NCI-H1436 treated with DMSO at 0.1 percent for 48 hours (cell line): Measurements from ENCODE around the gene SLC39A11.
A peak's percentile ranks its signal among the peaks of the same experiment; 100 is the strongest.
"Not testable (repeated sequence)": the region's sequence is repeated elsewhere in the genome, so short reads cannot be mapped to it uniquely, and the experiment has no call there.

Experiments used
- DNase-seq: peaks from one replicate; lab custom pipeline; 2025; lab: John Stamatoyannopoulos, UW

SLC39A11 gene

DNA sequence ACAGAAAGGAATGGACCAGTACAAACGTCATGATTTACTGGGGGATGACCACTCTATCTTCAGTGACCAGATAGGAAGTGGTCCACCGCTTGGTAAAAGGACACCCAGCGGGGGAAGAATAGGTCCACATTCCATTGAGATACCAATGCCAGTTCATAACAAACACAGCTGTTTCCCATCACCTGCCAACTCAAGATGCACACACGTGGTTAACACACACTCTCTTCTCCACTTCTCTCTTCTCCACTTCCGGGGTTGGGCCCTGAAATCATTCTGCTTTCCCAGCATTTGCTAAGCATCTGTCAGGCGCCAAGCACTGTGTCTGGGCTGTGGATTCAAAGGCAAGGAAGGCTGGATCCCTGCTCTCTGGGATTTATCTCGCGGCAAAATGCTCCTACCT, 175.5 kb downstream of the SLC39A11 start:
- DNase-seq, result no peak

DNA sequence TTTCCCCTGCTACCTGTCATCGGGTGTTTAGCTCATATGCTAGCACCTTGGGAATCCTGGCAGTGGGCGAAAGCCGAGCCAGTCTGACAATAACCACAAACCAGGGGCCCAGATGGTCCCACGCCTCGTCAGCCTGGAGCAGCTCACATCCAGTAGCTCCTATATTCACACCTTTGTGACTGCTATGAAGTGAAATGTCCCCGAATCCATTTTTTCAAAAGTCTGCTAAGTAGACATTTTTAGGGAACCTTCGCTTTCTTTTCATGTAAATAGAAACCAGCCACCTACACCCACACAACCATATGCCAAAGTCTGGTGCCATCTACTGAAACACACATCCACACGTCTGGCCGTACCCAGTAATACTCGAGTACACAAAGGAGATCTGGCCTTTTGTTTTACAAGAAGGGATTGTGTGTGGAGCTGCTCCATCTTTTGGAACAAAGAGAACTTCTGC, 176.8 kb downstream of the SLC39A11 start:
- no peak for DNase-seq

DNA sequence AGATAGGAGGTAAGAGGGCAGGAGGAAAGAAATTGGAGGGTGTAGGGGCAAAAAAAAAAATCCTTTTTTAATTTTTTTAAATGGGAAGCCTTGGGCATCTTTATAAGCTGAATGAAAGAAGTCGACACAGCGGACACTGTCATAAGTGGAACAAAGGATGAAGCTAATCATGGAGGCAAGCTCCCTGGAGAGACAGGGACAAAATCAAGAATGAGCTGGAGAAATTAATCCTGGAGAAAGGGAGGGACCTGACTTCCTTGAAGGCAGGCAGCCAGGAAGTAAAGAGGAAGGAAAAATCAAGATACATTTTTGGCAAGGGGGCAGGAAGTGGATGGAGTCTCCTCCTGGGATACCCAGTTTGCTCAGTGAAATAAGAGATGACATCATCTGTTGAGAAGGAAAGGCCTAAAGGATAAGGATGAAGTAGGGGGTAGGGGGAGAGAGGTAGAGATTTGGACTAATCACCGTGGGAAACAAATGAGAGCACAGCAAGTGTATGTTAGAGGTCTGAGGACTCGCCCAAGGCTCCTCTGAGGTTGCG, 179.3 kb downstream of the SLC39A11 start:
- no peak for DNase-seq

DNA sequence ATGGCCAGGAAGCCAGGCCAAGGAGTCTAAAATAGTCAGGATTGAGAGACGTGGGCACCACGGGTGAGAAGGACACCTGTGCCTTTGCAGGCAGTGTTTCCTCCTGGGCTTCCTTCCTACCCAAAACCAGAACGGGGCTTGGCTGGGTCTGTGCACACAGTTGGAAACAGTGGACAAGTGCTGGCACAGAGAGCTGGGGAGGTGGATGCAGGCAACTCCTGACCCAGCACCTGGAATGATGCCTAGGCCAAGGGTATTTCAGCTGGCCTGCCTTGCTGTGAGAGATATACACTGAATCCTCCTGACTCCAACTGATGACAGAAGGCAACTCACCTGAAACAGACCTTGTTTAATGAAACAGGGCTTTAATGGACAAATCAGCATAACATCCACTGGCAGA, 186.2 kb downstream of the SLC39A11 start:
- DNase-seq, result no peak

DNA sequence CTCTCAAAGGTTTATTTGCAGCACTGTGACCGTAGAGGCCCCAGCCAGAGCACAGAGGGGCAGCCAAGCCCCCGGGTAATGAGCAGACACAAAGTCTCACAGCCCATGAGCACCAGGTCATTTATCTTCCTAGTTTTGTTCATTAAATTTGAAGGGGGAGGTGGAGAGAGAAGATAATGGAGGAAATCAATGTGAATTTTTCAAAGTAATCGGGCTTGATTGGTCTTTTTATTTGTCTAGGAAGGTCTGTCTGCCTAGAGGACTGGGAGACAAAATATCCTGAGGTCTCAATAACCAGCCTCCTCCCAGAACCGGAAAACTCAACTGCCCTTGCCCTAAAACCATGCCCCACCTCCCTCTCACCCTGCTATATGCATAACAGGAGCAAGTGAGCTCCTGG, 189.0 kb downstream of the SLC39A11 start:
- DNase-seq, result no peak

DNA sequence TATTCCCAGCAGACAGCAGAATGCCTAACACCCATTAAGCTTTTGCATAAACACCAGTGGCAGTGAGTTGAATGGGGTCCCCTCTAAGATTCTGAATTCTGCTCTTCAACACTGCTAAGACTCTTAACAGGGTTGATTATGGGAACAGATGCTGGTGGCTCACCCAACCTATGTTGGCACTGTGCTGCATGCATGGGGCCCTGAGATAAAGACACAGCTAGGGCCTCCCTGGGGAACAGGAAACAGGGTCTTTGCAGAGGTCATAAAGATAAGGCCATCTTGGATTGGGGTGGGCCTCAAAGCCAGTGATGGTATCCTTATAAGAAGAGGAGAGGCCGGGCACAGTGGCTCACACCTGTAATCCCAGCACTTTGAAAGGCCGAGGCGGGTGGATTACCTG, 190.8 kb downstream of the SLC39A11 start:
- DNase-seq, result no peak

DNA sequence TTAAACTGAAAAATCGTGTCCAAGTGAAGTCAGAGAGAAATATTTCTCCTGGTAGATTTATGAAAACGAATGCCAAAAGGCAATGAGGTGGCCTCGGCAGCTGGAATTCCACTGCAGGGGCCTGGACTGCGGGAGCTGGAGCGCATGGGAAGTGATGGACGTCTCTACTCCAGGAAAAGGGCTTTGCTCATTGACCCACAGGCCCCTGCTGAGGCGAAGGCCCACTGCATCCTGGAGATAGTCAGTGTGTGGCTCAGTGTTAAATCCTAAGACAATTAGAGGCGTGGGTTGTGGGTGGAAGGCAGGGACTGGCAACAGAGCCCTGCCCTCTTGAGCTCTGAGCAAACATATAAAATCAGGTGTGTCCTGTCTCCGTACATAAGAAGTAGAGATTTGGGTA, 191.4 kb downstream of the SLC39A11 start:
- DNase-seq, result no peak

DNA sequence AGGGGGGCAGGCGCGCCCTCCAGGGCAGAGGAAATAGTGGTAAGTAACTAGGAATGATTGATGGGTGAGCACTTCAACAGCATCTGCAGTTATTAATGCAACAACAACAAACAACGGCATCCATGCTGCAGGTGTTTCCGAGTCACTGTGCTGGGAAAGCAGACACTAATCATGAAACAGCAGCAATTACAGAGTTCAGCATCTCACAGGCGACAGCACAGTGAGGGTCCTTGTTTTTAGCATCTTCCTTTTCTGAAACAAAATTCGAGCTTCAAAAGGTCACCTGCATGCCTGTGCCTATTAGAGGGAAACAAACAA, 191.9 kb downstream of the SLC39A11 start:
- DNase-seq, result peak; percentile 46

DNA sequence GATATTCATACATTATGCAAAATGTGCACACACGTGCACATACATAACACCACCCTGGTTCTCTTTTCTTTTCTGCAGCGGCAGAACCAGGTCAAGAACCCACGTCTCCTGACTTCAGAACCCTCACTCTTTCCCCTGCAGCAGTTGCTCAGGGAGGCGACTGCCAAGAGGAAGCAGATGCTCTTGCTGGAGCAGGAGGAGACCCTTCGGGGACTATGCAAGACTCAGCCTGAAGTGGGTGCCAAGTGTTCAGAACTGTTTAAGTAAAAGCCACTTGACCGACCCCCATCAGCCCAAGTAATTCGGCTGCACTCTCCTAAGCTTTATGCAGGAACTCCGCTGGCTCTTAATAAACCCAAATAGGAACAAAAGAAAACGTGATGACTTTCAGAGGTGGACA, 193.8 kb downstream of the SLC39A11 start:
- DNase-seq, result no peak

DNA sequence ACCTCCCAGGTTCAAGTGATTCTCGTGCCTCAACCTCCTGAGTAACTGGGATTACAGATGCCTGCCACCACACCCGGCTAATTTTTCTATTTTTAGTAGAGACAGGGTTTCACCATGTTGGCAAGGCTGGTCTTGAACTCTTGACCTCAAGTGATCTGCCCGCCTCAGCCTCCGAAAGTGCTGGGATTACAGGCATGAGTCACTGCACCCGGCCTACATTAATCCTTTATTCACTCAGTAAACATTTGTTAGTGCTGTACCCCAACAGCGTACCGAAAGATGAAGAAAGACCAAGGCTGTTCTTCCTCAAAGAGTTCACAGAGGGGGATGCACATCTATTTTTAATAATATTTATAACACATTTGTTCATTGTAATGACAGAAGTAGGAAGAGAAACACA, 196.2 kb downstream of the SLC39A11 start:
- DNase-seq, result not testable (repeated sequence)

DNA sequence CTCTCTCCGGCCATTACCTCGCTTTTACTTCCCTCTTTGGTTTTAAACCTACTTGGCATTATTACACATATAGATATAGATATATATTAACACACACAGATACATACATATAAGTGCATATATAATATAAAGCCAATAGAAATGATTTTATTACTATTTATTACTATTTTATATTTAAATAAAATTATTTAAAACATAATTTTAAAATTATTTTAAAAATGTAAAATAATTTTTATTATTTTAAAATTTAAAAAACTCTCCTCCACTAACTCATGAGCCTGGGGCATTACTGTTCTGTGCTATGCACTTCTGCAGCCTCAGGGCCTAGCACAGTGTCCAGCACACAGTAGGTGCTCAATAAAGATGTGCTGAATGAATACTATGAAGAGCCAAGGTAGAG, 200.9 kb downstream of the SLC39A11 start:
- no peak for DNase-seq

DNA sequence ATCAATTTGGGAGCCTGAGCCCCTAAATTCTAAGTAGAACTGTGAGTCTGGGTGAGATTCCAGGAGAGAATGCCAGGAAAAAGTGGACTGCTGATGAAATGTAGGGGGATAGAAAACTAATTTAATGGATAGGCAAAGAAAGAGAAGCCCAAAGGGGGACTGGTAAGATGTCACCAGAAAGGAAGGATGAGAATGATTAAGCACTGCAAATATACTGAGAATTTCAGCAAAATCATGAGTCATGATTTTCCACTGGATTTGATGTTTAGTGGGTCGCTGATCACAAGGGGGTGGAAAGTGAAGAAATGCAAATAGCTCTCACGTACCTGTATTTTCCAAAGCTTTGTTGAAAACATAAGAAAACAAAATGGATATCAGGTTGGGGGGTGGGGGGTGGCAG, 201.8 kb downstream of the SLC39A11 start:
- DNase-seq, result no peak

DNA sequence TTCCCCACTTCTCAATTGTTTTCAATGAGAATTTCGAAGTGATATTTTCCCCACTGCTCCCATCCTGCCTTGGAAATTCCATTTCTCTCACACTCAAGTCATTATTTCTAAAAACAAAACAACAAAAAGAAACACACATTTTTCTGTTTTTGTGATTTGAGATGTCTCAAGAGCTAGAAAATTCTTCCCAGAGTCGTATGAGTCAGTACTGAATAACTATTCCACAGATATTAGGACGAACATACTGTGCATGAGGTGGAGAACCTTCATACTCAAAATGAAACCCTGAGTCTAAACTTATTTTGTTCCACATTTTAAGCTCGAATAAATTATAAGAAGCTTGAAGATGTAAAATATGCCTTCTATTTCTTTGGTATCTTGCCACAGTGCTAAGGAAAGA, 204.6 kb downstream of the SLC39A11 start:
- DNase-seq, result no peak

DNA sequence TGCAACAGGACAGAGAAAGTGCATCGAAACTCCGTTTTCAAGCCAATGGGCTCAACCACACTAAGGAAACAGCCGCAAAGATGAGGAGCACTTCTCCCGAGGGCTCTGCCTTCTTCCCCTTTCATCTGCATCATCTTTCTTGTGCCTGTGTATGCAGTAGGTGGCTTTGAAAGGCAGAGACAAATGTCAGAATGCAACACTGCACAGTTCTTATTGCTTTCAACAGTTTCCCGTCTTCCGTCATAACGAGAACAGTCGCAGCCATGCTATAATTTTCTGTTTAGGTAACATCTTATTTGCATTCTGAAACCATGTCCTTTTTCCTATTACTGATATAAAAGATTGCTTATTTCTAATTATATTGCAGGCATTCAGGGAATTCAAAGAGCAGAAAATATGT, 205.2 kb downstream of the SLC39A11 start:
- no peak for DNase-seq

DNA sequence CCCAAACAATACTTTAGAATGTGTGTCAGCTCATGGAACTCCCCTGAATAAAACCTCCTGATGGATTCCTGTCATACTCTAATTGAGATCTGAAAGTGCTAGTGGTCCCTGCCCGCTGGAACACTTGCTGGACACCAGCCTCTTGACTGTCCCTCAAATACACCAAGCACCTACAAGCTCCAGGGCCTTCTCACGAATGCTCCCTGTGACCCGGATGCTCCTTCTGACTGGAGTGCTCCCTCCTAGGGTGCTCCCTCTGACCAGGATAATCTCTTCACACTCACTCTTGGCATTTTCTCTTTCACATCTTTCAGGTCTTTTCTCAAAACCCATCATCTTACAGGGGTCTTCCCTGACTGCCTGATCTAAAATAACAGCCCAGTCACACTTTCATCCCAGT, 205.9 kb downstream of the SLC39A11 start:
- no peak for DNase-seq

DNA sequence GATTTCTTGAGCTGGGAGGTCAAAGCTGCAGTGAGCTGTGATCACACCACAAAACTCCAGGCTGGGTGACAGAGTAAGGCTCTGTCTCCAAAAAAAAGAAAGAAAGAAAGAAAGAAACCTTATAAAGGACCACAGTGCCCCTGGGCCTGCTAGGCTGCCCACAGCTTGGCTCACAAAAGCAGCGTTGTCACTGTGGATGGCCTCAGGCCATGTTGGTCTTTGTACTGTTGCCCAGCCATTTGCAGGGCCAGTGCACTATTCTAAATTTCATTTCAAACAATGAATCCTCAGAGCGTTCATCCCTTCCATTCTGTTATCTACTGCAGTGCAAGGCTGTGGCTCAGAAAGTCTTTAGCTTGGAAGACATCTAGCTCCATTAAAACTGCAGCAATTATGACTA, 208.4 kb downstream of the SLC39A11 start:
- no peak for DNase-seq

DNA sequence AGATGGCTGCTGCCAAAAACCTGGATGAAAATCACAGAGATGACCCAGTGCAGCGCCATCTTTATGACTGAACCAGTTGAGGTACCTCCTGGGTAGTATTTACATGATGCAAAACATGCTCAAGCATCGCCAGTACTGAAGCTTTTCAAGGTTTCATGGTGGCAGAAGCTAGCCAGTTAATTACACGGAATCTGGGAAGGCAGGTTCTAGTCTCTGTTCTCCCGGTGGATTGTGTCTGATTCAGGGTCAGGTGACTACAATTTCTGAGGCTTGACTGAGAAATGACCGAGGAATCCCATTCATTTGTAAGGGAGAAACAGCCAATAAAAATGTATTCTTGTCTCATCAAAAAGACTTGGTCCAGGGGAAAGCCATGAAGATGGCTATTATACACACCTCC, 209.1 kb downstream of the SLC39A11 start:
- DNase-seq, result no peak

DNA sequence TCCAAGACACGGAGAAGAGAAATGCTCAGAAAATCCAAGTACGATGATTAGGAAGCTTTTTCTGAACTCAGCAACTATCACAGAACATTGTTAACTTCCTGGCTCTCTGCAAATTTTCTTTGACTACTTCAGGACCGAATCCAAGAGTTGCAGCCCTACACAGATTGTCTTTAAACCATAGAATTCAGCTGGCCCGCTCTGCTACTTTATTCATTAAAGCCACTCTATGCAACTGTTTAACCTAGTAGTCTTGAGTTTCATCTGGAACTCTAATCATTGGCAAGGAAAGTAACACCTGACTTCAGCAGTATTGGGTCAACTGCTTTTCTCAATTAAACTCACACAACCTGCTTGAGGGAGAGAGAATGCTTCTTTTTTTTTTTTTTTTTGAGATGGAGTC, 210.1 kb downstream of the SLC39A11 start:
- no peak for DNase-seq

DNA sequence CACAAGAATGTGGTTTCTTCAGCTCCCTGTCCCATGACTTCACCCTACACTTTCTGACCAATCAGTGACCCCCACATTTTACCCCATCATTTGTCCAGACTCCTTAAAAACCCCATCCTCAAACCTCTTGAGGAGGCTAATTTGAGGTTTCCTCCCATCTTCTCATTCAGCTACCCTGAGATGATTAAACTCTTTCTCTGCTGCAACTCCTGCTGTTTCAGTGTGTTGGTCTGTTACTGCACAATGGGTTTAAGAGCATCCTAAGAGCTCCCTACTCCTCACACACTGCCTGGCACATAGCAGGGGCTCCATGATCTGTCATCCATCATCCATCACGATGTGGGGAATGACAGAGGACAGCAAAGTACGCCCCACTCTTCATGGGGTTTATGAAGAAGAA, 212.6 kb downstream of the SLC39A11 start:
- no peak for DNase-seq

DNA sequence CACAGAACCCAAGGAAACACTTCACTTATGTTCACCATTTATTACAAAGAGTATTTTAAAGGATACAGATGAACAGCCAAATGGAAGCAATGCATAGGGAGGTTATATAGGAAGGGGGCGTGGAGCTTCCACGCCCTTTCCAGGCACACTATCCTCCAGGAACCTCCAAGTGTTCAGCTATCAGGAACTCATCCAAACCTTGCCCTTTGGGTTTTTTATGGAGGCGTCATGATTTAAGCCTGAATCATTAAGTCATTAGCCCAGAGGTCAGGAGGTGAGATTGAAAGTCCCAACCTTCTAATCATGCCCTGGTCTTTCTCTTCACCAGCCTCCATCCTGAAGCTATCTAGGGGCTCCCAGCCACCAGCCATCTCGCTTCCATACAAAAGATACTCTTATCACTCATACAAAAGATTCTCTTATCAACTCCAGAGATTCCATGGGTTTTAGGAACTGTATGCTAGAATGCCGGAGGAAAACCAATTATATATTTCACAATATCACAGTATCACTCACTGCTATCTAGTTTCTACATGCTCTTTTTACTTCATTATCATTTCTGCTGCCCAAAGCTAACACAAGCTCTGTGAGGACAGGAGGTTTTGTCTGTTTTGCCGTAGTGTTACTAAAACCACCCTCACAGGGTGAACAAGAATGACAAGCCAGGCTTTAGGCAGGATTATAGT, 213.4 kb downstream of the SLC39A11 start:
- no peak for DNase-seq

DNA sequence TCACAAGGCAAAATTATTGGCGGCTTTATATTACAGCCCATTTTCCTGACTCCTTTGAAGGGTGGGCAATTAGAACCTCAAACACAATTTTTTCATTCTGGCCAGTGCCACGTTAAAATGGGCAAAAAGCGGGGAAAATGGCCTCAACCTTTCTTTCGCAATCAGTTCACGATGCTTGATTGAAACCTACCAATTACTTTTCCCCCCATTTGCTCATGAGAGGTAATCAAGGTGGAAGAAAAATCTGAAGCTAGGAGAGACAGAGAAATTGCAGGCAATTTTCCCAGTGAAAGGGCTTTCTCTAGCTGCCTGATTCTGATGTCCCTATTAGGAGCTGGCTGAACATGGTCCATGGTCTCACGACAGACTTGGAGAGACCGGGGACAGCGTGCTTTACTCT, 215.1 kb downstream of the SLC39A11 start:
- DNase-seq, result no peak

DNA sequence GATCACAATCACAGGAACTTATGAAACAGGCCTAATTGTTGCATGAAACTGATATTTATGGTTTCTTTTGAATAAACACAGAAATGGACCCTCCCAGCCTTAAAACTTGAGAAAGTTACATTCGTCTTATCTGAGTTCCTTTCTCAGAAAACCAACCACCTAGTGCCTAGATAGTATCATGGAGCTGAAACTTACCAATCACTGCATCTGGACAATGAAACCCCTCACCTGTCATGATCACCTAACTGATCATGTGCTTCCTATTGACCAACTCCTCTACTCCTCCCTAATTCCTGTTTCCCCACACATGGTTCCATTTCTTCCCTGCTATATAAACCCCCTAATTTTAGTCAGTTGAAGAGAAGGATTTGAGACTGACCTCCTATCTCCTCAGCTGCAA, 216.1 kb downstream of the SLC39A11 start:
- no peak for DNase-seq

DNA sequence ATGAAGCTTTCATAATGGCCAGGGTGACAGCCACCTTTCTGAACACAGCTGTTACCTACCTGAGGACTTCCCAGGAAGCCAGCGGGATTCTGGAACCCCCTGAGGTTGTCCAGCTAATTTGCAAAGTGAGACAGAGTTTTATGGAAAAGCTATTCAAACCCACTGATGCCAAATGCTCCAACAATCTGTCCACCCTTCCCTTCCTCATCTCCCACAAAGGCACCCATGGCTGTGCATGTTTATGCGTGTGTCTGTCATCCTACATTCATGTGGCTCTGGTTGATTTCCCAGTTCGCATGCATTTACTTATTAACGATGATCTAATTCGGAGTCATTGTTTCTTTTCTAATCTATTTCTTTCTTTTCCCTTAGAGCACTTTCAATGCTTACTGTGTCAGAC, 217.1 kb downstream of the SLC39A11 start:
- DNase-seq, result no peak

DNA sequence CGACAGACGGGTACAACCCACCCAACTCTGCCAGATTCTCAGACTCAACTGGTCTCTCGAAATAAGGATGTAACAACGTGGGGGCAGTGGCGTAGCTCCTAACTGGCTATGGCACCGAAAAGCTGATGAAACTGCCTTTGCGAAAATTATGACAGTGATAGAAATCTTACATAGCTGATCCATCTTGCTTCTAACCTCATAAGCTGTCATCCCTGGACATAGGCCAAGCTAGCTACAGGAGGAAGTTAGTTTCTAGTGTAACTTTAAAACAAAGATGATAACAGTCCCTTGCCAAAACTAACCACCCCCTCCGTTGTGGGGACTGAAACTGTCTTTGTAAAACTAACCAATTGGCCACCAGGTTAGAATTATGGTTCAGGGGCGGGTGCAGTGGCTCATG, 220.1 kb downstream of the SLC39A11 start:
- no peak for DNase-seq
